Loucy (cell line): ENCODE results near the gene GSK3B.

Experiments used
- CTCF ChIP-seq: fragments of 200-600 bp; sonication (generic); conservative IDR thresholded peaks from 2 replicates; pipeline ENCODE4 v1.5.1; 2014; ENCODE audit warnings: mild to moderate bottlenecking, antibody characterized with exemption, low read length
- EZH2phosphoT487 ChIP-seq: fragments of 200-600 bp; IDR thresholded peaks from 2 replicates; pipeline ENCODE4 v1.6.1; 2018; ENCODE audit warnings: antibody characterized with exemption, mild to moderate bottlenecking, moderate library complexity, borderline replicate concordance

DNA sequence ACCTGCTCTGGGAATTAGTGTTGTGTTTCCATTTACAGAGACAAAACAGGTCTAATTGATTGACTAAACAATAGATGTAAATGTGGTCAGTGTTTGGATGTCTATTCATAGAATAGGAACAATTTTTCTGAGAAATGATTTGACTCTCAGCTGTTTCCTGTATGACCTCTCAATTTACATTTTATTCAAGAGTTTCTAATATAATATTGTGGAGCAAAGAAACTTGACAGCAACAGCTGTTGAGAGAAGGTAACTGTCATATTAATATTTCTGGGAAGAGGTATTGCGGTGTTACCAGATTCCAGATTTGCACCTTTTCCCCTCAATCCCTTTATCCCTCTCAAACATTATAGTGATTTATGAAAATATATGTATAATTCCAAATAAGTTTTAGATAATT lies 316.1 kb downstream of the GSK3B start:
- TF ChIP-seq CTCF (no peak), EZH2phosphoT487 (no peak)
